Ovary (tissue), 9 donors: ENCODE results near the gene HNRNPA3. TPM values are rescaled to one million over a fixed set of nuclear protein-coding genes. Genes with fewer than 3 reads are reported as not detected.
"Not testable (repeated sequence)": the region's sequence is repeated elsewhere in the genome, so short reads cannot be mapped to it uniquely, and the experiment has no call there.

Experiments
- DNase-seq, 5 donors: peaks; one replicate each; pipeline ENCODE4 v3.0.0-alpha.2; 2019 to 2020
- H3K27ac ChIP-seq, 2 donors: fragments of 200-600 bp; one replicate each; pipeline versions ENCODE4 v1.5.1 to v1.8.0; 2019 to 2022
- H3K27me3 ChIP-seq: fragments of 200-600 bp; one replicate; pipeline ENCODE4 v1.8.0; 2022
- H3K36me3 ChIP-seq: fragments of 200-600 bp; sonication (generic); one replicate; pipeline ENCODE4 v1.5.1; 2019
- H3K4me1 ChIP-seq: one replicate; pipeline ENCODE4 v1.8.1; 2013; ENCODE audit warnings: mild to moderate bottlenecking, moderate library complexity; ENCODE audit not compliant: insufficient read depth
- H3K4me3 ChIP-seq: fragments of 200-600 bp; sonication (generic); one replicate; pipeline ENCODE4 v1.5.1; 2017
- H3K9me3 ChIP-seq, 2 donors: fragments of 200-600 bp in 1 of 2; sonication (generic) in 1 of 2; one replicate each; pipeline versions ENCODE4 v1.5.1 to v1.8.1; 2013 to 2019; ENCODE audit warnings: mild to moderate bottlenecking in 1 of 2, moderate library complexity in 1 of 2
- EP300 ChIP-seq: sonication (generic); formaldehyde crosslinking; IDR thresholded peaks from one replicate; pipeline ENCODE4 v1.6.1; 2017; ENCODE audit warnings: antibody characterized with exemption
- POLR2A ChIP-seq: fragments of 450-650 bp; IDR thresholded peaks from one replicate; pipeline ENCODE4 v1.6.1; 2017; ENCODE audit warnings: antibody characterized with exemption, mild to moderate bottlenecking, moderate library complexity
- WGBS, 3 donors: extraction: QIAGEN DNeasy Blood & Tissue Kit in 1 of 3; methylation state at CpG; one replicate each; pipeline versions ENCODE4 v1.1.5 to v1.1.7; 2013 to 2017; 5-methylcytosine and 5-hydroxymethylcytosine counted together
- intact Hi-C, 4 donors: fragments of 100-400 bp; cut with DNase I; formaldehyde crosslinking; loops; one replicate each; pipeline versions ENCODE4 v1.11.0 to v1.15.1; 2022 to 2023
- polyA plus RNA-seq, 2 donors: library from polyadenylated mRNA; stranded (reverse); fragments of 200-250 nt in 1 of 2; fragments of 350-450 nt in 1 of 2; fragmentation: Illumina TruSeq in 1 of 2; extraction: RNeasy Lipid Tissue Mini Kit (QIAGEN cat#74804) in 1 of 2; gene quantifications; one replicate each; pipeline ENCODE4 v1.2.3, GENCODE V29; 2013 to 2014
- total RNA-seq, 7 donors: library from RNA; depleted of rRNA in 2 of 7; stranded (reverse); fragments of >200 nt in 2 of 7; fragmentation: NEBNext Ultra II Directional in 3 of 7; extraction: Animal tissue kit (Norgen Biotek cat#: 25700) in 3 of 7; gene quantifications; one replicate each; pipeline versions ENCODE4 v1.1.0 to v1.2.4, GENCODE V29; 2016 to 2023
- TF ChIP-seq, protein P1 (sequence below), 3 donors: fragments of 450-650 bp in 2 of 3; fragments of 200-600 bp in 1 of 3; IDR thresholded peaks; one replicate each; pipeline versions ENCODE4 v1.5.1 to v1.8.0; 2016 to 2022; ENCODE audit warnings: antibody characterized with exemption in 3 of 3, mild to moderate bottlenecking in 1 of 3
- donor health status: DM: no; HTN: no; CAD: no; lungs with moderate emphysema.
- donor health status: DM: no; HTN: no; CAD: no.
- donor health status: Bipolar disorder and iron deficiency.
- donor health status: DM: yes; HTN: yes; CAD: no.
- donor health status: DM: no; HTN: no; CAD: no.
- donor health status: DM: yes; HTN: yes; CAD: no.

HNRNPA3 gene
- total and polyA plus RNA-seq, 9 donors, result 71.0 to 273 (median 216) TPM

DNA sequence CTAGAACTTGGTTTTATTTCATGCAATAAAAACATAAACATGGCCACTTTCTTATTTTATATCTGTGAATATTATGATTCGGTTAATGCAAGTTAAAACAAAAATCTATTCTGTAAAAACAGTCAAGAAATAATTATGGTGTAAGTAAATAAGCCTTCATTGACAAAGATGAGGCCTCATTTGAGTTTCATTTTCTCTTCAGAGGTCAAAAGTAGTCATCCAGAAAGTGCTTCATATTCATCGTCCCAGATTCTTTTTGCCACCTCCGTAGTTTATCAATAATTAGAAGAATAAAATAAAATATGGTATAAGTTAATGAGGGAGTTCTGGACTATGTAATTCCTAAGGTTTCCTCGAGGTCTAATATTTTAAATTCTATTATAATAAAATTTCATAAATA is 19.4 kb upstream of the HNRNPA3 start:
- intact Hi-C loops, result no loop called here
- WGBS, 3 donors, result 84 to 88% (median 86%) methylated on average over 4 of the region's 4 CpGs

DNA sequence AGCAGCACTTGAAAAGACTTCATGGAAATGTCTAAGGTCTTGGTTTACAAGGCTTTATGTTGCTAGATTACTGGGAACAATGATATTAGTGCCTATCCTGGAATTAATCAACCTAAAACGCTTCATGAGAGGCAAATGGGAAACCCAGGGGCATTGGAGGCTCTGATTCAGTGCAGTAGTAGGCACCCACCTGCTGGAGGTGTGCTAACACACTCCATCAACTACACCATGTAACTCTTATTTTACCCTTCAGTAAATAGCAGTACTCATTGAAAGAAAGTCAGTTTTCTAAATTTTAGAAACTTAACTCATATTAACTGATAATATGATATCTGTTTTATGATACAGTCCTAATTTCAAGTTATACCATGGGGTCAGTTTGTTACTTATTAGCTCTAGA is 17.4 kb upstream of the HNRNPA3 start:
- H3K27me3 ChIP-seq, result no peaks in the 10 kb centered on the region
- no peaks in the 10 kb centered on the region for H3K36me3 ChIP-seq
- TF ChIP-seq, protein P1, sequence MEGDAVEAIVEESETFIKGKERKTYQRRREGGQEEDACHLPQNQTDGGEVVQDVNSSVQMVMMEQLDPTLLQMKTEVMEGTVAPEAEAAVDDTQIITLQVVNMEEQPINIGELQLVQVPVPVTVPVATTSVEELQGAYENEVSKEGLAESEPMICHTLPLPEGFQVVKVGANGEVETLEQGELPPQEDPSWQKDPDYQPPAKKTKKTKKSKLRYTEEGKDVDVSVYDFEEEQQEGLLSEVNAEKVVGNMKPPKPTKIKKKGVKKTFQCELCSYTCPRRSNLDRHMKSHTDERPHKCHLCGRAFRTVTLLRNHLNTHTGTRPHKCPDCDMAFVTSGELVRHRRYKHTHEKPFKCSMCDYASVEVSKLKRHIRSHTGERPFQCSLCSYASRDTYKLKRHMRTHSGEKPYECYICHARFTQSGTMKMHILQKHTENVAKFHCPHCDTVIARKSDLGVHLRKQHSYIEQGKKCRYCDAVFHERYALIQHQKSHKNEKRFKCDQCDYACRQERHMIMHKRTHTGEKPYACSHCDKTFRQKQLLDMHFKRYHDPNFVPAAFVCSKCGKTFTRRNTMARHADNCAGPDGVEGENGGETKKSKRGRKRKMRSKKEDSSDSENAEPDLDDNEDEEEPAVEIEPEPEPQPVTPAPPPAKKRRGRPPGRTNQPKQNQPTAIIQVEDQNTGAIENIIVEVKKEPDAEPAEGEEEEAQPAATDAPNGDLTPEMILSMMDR (IDR thresholded peaks at IDR 0.05), result no peak
- TF ChIP-seq EP300 (no peak), POLR2A (no peak)
- no peak overlapping the region for H3K4me3 ChIP-seq
- no peaks in the 10 kb centered on the region for H3K9me3 ChIP-seq
- DNase-seq, result no peak
- 77 to 84% (median 79%) methylated on average over 1 of the region's 1 CpG for WGBS, 3 donors
- H3K4me1 ChIP-seq, result no peaks in the 10 kb centered on the region
- H3K27ac ChIP-seq, result no peak overlapping the region
- intact Hi-C loops, result no loop called here

More for the DNA sequence above, 19.4 kb upstream of the HNRNPA3 start:
- Histone ChIP-seq H3K4me1 (no peaks in the 10 kb centered on the region), H3K36me3 (no peaks in the 10 kb centered on the region), H3K27ac (no peak overlapping the region), H3K27me3 (no peaks in the 10 kb centered on the region), H3K9me3 (no peaks in the 10 kb centered on the region), H3K4me3 (no peak overlapping the region)
- no peak for TF ChIP-seq EP300
- TF ChIP-seq POLR2A, result no peak
- TF ChIP-seq, protein P1 (IDR thresholded peaks at IDR 0.05), result no peak
- DNase-seq, result no peak

DNA sequence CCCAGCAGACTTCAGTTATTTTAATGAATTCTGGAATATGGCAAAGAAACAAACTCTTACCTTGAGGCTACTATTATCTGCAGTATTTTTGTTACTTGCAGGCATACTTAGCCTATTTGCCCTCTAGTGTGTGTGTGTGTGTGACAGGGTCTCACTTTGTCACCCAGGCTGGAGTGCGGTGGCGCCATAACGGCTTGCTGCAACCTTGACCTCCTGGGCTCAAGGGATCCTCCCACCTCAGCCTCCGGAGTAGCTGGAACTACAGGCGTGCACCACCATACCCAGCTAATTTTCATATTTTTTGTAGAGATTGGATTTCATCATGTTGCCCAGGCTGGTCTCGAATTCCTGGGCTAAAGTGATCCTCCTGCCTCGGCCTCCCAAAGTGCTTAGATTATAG is 12.2 kb upstream of the HNRNPA3 start:
- H3K4me3 ChIP-seq, intact Hi-C loops, H3K4me1 ChIP-seq, H3K27ac ChIP-seq, H3K9me3 ChIP-seq, H3K36me3 ChIP-seq, DNase-seq, H3K27me3 ChIP-seq: not testable (repeated sequence)
- WGBS, 3 donors, result 90 to 91% (median 91%) methylated on average over 7 of the region's 7 CpGs

DNA sequence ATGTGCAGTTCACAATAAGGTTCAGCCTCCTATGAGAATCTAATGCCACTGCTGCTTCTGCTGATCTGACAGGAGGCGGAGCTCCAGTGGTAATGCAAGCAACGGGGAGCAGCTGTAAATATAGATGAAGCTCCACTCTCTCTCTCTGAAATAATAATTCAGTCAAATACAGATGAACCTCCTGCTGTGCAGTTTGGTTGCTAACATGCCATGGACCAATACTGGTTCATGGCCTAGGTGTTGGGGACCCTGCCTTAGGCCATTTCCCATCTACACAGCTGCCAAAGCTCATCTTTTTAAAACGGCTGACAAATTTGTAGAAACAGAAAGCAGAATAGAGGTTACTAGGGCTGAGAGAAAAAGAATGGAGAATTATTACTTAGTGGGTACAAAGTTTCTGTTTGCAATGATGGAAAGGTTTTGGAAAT is 10.7 kb upstream of the HNRNPA3 start:
- no peak for DNase-seq
- TF ChIP-seq, protein P1 (IDR thresholded peaks at IDR 0.05), result no peak
- TF ChIP-seq EP300, result no peak
- no peak for TF ChIP-seq POLR2A
- no peaks in the 10 kb centered on the region for H3K27me3 ChIP-seq
- no peaks in the 10 kb centered on the region for H3K36me3 ChIP-seq
- H3K4me3 ChIP-seq, result no peak overlapping the region
- intact Hi-C loops, result no loop called here
- WGBS, 3 donors, result 50 to 63% (median 54%) methylated on average over 3 of the region's 3 CpGs
- no peaks in the 10 kb centered on the region for H3K9me3 ChIP-seq
- no peaks in the 10 kb centered on the region for H3K4me1 ChIP-seq
- H3K27ac ChIP-seq, result no peak overlapping the region

DNA sequence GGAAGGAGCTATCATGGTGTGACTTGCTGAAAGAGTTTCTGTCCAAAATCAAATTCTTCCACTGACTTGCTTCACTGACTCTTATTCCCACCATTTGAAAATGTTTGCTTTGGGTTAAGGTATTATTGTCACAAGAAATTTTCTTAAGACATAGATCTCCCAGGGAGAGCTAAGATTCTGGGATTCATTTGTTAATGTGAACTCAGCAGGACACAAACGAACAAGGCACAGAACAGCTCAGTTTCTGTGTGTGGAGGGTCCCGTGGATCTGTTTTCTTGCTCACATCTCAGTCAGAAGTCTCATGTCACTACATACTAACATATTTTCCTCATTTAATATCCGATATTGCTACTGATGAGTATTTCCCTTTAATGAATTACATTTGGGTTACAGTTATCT is 8.2 kb upstream of the HNRNPA3 start:
- intact Hi-C loops, result no loop called here
- WGBS, 3 donors, result 51 to 69% (median 63%) methylated on average over 3 of the region's 3 CpGs

More for the DNA sequence above, 8.2 kb upstream of the HNRNPA3 start:
- H3K4me1 ChIP-seq, result no peaks in the 10 kb centered on the region
- H3K27me3 ChIP-seq, result no peaks in the 10 kb centered on the region
- no peak overlapping the region for H3K4me3 ChIP-seq
- no peaks in the 10 kb centered on the region for H3K36me3 ChIP-seq
- H3K9me3 ChIP-seq, result no peaks in the 10 kb centered on the region
- H3K27ac ChIP-seq, result no peak overlapping the region
- TF ChIP-seq POLR2A (no peak), EP300 (no peak)
- TF ChIP-seq, protein P1 (IDR thresholded peaks at IDR 0.05), result no peak
- DNase-seq, result no peak
